Putamen (tissue), 1 donor: Measurements from ENCODE around the gene DAAM2.

ENCODE experiments used
- DNase-seq: peaks from one replicate; pipeline ENCODE4 v3.0.0-alpha.2; 2016; ENCODE audit warnings: low spot score

The DAAM2 gene

GRCh38 chr6:39787322-39787721, 4.9 kb upstream of the DAAM2 start:
- no peak for DNase-seq

DNA sequence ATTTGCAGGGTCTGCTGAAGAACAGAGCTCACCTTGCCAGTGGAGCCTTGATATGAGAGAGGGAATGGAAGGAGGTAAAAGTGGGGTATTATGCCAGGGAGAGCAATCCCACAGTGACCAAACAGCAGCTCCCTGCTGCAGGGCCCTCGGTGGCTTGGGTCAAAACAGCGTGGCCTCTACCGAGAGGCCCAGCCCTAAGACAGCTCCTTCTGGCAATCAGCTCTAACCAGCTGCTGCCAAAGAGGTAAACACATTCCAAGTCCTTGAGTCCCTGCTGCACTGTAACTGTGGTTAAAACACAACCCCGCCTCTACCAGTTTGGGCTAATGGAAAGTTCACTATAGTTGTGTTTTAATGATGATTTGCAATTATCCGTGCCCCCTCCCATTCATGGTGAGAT, 1.4 kb upstream of the DAAM2 start:
- DNase-seq = no peak

DNA sequence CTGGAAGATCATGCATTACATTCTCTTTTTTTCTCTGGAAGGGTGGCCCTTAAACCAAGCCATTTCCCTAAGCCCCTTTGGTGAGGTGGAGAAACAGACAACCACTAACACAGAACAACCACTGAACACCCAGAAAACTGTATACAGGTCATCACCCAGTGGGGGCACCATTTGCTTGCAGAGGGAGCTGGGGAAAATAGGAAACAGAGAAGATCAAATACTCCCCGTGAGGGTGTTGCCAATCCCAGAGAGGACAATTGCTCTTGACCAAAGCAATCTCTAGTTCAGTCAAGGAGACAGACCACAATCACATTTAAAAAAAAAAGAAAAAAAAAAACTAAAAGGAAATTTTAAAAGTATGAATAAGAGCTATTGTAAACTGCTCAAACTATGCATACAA, 865 bp upstream of the DAAM2 start:
- DNase-seq = peak; percentile 72

- DNase-seq = no peak
Measured at GRCh38 chr6:39792540-39793450, 619 bp downstream of the DAAM2 start.

DNA sequence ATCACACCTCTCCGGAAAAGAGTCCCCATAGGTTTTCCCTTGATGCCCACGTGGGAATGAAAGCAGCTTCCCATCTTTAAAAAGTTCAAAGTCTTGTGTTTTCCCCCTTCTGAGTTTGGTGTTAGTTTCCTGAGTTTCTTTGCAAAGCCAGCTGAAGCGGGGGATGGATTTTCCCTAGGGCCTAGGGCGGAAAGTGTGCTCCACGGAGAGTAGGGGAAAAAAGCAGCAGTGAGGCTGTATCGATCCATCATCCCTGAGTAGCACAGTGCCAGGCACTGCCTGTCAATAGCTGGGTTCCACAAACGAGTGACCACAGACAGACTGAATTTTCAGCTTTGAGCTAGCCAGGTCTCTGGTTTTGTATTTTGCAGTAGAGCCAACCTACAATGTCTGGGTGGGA, 1.3 kb downstream of the DAAM2 start:
- no peak for DNase-seq

DNA sequence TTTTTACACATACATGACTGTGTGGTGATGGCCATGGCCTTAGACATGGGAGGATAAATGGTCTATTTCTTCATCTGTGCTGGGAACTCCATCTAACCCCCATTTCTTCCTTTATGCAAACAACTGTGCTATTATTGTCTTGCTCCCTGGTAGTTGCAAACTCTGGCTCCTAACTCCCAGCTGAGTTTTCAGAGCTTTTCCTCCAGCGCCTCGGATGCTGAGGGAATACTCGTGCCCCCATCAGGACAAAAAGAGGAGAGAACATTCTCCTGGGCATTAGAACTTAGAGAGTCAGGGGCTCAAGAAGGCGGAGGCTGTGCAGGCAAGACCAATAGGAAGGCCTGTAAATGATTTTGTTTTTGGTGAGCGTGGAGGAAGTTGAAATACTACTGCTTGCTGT, 2.1 kb downstream of the DAAM2 start:
- DNase-seq = peak; percentile 78

GRCh38 chr6:39797751-39798150, 5.6 kb downstream of the DAAM2 start:
- DNase-seq = no peak

- DNase-seq = no peak
Measured at GRCh38 chr6:39800034-39801032, 8.2 kb downstream of the DAAM2 start.

DNA sequence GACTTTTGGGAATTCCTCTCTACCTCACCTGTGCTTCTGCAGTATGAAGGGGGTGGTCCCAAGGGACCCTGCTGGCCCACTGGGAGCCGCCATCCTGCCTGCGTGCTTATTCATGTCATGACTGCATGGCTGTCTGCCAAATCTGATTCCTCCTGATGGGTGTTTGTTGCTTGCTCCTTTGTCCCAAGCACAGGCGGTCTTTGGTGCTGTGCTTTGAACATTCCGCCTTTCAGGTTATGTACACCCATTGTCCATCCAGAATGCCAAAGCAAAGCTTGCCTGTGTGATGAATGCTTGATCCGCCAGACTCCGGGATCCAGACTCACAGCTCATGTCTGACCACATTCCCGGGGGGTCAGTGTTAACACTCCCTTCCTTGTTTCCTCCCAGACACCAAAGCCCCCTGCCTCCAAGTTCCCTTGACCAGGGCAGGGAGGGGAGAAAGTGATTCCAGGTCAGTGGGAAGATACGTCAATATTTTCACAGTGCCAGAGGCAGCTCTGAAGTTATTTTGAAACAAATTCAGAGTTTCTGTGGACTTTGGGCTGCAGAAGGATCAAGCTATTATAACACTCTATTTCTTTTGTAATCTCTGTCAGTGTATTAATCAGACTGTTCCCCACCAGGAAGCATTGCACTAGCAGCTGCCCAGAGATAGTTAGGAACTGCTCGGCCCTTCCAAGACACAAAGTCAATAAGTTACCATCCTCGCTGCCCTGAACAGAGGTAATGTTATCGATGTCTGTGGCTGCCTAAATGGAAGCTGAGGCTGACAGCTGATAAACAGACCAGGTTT, 9.5 kb downstream of the DAAM2 start:
- no peak for DNase-seq

DNA sequence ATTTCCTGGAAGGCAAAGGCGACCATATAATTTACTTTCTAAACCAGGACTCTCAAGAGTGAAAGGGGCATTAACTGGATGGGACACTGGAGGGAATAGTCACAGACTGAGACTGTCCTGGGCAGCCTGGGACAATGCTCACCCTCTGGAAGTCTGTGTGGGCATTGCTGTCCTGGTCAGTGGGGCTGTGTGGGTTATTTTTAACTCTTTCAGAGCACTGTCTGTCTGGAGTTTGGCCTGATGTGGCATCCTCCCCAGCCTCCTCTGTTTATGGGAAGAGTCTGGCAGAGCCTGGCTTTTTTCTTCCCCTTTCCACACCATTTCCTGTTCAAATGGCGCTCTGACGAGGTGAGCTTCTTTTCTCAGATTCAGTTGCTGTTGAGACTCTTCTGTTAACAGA, 11.7 kb downstream of the DAAM2 start:
- DNase-seq = no peak

DNA sequence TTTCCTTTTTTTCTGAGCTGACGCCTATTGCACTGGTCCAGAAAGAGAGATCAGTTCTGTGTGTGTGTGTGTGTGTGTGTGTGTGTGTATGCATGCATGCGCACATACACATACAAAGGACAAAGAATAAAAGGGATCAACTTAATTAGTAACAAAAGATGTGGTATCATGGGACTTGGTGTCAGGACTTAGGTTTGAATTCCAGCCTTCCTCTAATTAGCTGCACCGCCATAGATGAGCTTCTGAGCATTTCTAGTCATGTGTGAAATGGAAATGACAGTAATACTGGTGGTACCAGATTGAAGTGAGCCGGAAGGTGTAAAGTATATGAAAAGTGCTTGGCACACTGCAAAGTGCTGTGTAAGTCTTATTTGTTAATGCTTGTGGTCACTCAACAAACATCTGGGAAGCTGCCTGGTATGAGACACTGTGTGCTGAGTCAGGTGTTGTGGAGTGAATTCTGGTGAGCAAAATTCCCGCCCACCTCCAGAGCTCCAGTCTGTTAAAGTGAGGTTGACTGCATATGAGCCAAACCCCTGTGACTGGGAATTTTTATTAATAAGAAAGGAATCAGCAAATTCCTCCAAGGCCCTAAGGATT, 12.4 kb downstream of the DAAM2 start:
- DNase-seq = no peak

- no peak for DNase-seq
Measured at GRCh38 chr6:39806278-39806677, 14.1 kb downstream of the DAAM2 start.

DNA sequence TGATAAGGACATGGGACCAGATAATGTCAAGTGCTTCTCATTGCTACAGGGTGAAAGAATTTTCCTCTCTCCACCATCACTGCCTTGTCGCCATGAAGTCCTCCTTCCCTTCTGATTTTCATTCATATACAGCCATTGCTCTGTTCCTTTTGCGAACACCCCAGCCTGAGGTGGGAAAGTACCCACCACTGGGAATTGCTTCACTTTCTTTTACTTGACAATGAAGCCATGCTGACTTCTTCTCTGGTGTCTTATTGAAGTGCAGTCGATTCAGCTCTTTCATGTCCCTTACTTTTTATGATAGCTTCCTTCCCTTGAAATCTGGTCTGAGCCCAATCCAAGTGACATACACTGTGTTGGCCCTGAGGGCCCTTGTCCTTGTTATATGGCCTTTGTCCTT, 16.2 kb downstream of the DAAM2 start:
- no peak for DNase-seq

GRCh38 chr6:39808964-39809363, 16.8 kb downstream of the DAAM2 start:
- DNase-seq = no peak

- DNase-seq = no peak
Measured at GRCh38 chr6:39811835-39812345, 19.7 kb downstream of the DAAM2 start.

GRCh38 chr6:39812496-39812852, 20.3 kb downstream of the DAAM2 start:
- DNase-seq = no peak

DNA sequence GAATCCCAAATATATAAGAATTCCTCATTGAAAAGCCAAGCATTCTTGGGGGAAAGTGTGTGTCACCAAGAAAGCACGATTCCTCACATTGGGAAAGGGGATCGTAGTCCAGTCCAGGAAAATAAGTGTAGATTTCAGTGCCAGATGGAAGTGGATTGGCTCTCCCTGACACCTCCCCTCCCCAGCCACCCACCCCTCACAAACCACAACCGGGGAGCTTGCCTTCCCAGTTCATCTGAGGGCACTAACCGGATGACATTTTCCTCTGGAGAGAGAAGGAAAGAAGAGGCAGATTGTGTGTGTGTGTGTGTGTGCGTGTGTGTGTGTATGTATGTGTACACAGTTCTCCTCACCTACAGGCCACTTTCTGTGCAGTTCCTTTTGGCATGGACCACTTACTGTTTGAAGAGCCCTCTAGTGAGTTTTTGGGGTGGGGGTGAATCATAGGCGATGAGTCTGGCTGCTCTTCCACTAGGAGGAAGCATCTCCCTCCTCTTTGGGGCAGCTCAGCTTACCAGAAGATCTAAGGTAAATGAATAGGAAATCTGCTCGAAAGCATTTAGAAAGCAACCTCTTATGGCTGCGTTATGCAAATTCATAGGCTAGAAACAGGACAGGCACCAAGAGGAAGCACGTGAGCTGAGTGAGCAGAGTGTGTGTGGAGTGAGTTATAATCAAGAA, 20.8 kb downstream of the DAAM2 start:
- DNase-seq = no peak

- no peak for DNase-seq
Measured at GRCh38 chr6:39814236-39814635, 22.1 kb downstream of the DAAM2 start.

- no peak for DNase-seq
Measured at GRCh38 chr6:39815356-39815755, 23.2 kb downstream of the DAAM2 start.

- DNase-seq = no peak
Measured at GRCh38 chr6:39816747-39817146, 24.6 kb downstream of the DAAM2 start.

DNA sequence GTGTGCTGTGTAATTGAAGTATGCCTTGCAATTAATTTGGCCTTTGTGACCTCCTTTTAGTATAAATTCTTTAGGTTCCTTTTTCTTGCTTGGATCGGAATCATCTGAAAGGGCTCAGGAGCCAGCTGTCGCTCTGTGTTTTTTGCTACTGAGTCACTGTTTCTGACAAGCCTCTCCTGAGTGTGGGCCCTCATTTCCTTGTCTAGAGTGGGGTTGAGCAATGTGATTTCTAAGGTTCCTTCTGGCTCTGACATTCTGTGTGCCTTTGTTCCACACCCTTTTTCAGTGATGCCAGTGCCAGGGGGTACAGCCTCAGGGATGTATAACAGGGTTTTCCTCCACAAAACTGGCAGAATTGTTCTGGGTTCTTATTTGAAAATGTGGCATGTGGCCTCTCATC, 26.5 kb downstream of the DAAM2 start:
- DNase-seq = no peak
